ENCODE data around the gene TBC1D25. TPM values are rescaled to one million over a fixed set of nuclear protein-coding genes. Genes with fewer than 3 reads are reported as not detected.

TBC1D25 gene
- total RNA-seq, 1 donor from 2014 or later: 14.5 TPM

DNA sequence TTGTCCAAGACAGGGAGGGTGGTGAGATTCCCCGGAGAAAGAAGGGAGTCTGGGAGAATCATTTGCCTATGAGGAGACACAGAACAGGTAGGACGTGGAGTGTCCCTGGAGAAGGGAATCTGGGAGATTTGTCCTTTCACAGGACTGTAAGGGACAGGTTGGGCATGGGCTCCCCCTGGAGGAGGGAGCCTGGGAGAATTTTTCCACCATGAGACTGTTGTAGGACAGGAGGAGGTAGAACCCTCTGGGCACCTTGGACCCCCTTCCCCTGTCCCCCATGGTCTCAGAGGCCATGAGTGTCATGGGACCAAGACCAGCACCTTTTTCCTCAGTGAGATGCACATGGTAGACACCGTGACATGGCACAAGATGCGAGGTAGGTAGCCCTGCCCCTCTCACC, 28.0 kb upstream of the TBC1D25 start:
- Histone ChIP-seq H3K27ac (replicated peaks) (no peak overlapping the region), H3K4me1 (peaks cover 7% of the 10 kb centered on the region), H3K36me3 (peaks cover 7% of the 10 kb centered on the region), H3K27me3 (ENCODE audit: low read depth) (no peaks in the 10 kb centered on the region), H3K9me3 (replicated peaks) (no peaks in the 10 kb centered on the region), H3K4me3 (no peak overlapping the region)
- TF ChIP-seq, protein P1, sequence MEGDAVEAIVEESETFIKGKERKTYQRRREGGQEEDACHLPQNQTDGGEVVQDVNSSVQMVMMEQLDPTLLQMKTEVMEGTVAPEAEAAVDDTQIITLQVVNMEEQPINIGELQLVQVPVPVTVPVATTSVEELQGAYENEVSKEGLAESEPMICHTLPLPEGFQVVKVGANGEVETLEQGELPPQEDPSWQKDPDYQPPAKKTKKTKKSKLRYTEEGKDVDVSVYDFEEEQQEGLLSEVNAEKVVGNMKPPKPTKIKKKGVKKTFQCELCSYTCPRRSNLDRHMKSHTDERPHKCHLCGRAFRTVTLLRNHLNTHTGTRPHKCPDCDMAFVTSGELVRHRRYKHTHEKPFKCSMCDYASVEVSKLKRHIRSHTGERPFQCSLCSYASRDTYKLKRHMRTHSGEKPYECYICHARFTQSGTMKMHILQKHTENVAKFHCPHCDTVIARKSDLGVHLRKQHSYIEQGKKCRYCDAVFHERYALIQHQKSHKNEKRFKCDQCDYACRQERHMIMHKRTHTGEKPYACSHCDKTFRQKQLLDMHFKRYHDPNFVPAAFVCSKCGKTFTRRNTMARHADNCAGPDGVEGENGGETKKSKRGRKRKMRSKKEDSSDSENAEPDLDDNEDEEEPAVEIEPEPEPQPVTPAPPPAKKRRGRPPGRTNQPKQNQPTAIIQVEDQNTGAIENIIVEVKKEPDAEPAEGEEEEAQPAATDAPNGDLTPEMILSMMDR (IDR thresholded peaks at IDR 0.05; ENCODE audit: borderline replicate concordance): peak; percentile 36
- intact Hi-C loops (cut with micrococcal nuclease): loop anchor here (5.0 kb wide), 1 partner anchor 429 kb away; no protein-coding TSS in a partner anchor
- no peak for DNase-seq

DNA sequence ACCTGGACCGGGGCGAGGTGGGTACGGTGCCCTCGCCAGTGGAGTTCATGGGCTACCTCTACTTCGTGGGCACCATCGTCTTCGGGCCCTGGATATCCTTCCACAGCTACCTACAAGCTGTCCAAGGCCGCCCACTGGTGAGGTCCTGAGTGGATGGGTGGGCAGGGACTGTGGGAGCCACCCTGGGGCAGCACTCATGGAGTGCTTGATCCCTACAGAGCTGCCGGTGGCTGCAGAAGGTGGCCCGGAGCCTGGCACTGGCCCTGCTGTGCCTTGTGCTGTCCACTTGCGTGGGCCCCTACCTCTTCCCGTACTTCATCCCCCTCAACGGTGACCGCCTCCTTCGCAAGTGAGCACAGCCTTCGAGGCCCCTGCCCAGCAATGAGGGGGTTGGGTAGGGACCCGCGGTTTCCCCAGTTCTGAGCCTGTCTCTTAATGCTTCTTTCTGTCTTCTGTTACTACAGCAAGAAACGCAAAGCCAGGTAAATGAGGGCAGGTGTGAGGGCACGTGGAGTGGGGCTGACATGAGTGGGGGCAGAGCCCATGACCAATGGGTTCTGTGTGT, 27.1 kb upstream of the TBC1D25 start:
- DNase-seq: no peak
- Histone ChIP-seq H3K4me1 (peaks cover 7% of the 10 kb centered on the region), H3K27ac (replicated peaks) (no peak overlapping the region), H3K36me3 (peaks cover 7% of the 10 kb centered on the region), H3K27me3 (ENCODE audit: low read depth) (no peaks in the 10 kb centered on the region), H3K9me3 (replicated peaks) (no peaks in the 10 kb centered on the region), H3K4me3 (no peak overlapping the region)
- intact Hi-C loops (cut with micrococcal nuclease): loop anchor here (5.0 kb wide), 1 partner anchor 430 kb away; no protein-coding TSS in a partner anchor
- TF ChIP-seq, protein P1 (IDR thresholded peaks at IDR 0.05; ENCODE audit: borderline replicate concordance): no peak

DNA sequence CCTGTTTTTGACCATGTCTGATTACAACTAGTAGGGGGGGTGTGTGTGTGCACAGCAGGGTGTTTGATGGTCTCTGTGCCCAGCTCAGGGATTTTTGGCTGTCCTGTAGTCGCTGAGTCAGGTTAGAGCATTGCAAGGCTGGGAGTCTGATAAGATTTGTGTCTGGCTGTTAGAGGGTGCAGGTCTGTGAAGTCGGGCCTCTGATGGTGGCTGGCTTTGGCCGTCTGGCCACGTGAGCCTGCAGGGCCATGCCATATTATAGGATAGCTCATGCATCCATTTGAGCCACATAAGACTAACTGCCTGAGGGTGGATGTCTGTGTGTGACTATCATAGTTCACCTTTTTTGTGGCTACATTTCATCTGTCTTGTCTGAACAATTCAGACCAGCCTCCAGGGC, 25.8 kb upstream of the TBC1D25 start:
- Histone ChIP-seq H3K27ac (replicated peaks) (no peak overlapping the region), H3K27me3 (ENCODE audit: low read depth) (no peaks in the 10 kb centered on the region), H3K4me3 (no peak overlapping the region), H3K9me3 (replicated peaks) (no peaks in the 10 kb centered on the region), H3K4me1 (peaks cover 7% of the 10 kb centered on the region), H3K36me3 (peaks cover 7% of the 10 kb centered on the region)
- intact Hi-C loops (cut with micrococcal nuclease): loop anchor here (5.0 kb wide), 1 partner anchor 431 kb away; no protein-coding TSS in a partner anchor
- TF ChIP-seq, protein P1 (IDR thresholded peaks at IDR 0.05; ENCODE audit: borderline replicate concordance): no peak
- DNase-seq: no peak

DNA sequence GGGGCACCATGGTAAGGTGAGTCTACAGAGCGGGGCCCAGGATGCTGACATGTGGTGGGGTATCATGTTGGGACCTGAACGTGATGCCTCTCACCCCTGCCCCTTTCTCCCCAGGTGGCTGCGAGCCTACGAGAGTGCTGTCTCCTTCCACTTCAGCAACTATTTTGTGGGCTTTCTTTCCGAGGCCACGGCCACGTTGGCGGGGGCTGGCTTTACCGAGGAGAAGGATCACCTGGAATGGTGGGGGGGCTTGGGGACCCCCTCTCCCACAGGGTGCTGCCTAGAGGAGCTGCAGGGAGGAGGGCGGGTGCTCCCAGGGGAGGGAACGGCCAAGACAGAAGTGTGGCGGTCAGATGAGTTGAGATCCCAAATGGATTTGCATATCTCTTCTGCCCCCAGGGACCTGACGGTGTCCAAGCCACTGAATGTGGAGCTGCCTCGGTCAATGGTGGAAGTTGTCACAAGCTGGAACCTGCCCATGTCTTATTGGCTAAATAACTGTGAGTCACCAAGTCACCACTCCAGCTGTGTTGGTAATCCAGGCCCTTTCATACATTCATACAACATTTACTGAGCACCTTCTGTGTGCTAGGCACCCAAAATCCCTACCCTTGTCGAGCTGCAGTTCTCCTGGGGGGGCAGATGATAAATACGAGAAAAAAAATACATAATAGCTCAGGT, 25.2 kb upstream of the TBC1D25 start:
- no peak overlapping the region for H3K4me3 ChIP-seq
- H3K27me3 ChIP-seq (ENCODE audit: low read depth): no peaks in the 10 kb centered on the region
- H3K4me1 ChIP-seq: peaks cover 7% of the 10 kb centered on the region
- TF ChIP-seq, protein P1 (IDR thresholded peaks at IDR 0.05; ENCODE audit: borderline replicate concordance): no peak
- intact Hi-C loops (cut with micrococcal nuclease): loop anchor here (5.0 kb wide), 1 partner anchor 432 kb away; no protein-coding TSS in a partner anchor
- DNase-seq: no peak
- no peaks in the 10 kb centered on the region for H3K9me3 ChIP-seq (replicated peaks)
- peaks cover 7% of the 10 kb centered on the region for H3K36me3 ChIP-seq
- no peak overlapping the region for H3K27ac ChIP-seq (replicated peaks)

DNA sequence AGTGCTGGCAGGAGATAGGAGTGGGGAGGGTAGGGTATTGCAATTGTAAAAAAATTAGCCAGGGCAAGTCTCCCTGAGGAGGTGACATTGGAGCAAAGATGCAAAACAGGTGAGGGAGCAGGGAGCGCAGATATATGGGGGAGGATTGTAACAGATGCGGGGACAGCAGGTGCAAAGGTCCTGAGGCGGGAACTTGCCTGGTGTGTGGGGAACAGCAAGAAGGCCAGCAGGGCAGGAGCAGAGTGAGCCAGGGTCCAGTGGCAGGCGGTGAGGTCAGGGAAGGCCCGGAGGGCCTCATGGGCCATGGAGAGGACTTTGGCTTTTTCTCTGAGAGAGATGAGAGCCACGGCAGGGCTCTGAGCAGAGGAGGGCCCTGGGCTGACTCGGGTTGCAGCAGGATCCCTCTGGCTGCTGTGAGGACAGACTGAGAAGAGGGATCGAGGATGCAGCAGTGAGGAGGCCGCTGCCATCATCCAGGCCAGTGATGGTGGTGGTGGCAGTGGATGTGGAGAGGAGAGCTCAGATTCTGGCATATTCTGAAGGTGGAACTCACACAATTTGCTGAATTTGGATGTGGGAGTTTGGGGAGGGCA, 24.6 kb upstream of the TBC1D25 start:
- DNase-seq: no peak
- intact Hi-C loops (cut with micrococcal nuclease): loop anchor here (5.0 kb wide), 1 partner anchor 433 kb away; no protein-coding TSS in a partner anchor
- TF ChIP-seq, protein P1 (IDR thresholded peaks at IDR 0.05; ENCODE audit: borderline replicate concordance): no peak
- Histone ChIP-seq H3K4me3 (no peak overlapping the region), H3K9me3 (replicated peaks) (no peaks in the 10 kb centered on the region), H3K27ac (replicated peaks) (no peak overlapping the region), H3K27me3 (ENCODE audit: low read depth) (no peaks in the 10 kb centered on the region), H3K36me3 (peaks cover 7% of the 10 kb centered on the region), H3K4me1 (peaks cover 1% of the 10 kb centered on the region)
